GM12874 (cell line): ENCODE results near the gene WDR76.
A peak's percentile ranks its signal among the peaks of the same experiment; 100 is the strongest.

Source experiments
- TF ChIP-seq, protein P1 (sequence below): IDR thresholded peaks from 2 replicates; pipeline ENCODE4 v1.5.1; 2011; ENCODE audit warnings: low read depth, mild to moderate bottlenecking, control low read depth, low read length, moderate library complexity; ENCODE audit not compliant: insufficient read depth

The WDR76 gene

DNA sequence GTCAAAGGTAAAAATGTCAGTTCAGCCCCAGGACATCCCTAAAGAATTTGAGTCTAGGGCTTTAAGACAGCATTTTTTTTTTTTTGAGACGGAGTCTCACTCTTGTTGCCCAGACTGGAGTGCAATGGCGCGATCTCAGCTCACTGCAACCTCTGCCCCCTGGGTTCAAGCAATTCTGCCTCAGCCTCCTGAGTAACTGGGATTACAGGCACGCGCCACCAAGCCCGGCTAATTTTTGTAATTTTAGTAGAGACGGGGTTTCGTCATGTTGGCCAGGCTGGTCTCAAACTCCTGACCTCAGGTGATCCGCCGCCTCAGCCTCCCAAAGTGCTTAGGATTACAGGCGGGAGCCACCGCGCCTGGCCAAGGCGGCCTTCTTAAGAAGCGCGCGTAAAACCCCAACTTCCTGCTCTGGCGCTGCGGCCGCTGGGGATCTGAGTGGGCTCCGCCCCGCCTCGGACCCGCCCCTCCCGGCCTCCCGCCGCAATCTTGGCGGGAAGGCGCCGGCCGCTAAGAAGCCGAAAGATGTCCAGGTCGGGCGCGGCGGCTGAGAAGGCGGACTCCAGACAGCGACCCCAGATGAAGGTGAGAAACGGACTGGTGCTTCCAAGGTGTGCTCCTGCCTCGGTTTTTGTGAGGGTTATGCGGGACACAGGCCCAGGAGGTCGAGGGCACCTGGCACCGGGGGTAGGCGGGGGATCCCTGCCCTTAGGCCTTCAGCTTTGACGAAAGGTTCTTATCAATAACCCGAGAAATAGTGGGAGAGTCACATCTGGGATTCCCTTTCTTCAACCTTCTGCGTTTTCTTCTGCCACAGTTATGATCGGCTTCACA is at the start of gene WDR76:
Gene WDR76 (plus strand): TSS at position 495 of the 834 bp plus-strand sequence. CDS start 31 bp downstream, at position 526.
- TF ChIP-seq, protein P1, sequence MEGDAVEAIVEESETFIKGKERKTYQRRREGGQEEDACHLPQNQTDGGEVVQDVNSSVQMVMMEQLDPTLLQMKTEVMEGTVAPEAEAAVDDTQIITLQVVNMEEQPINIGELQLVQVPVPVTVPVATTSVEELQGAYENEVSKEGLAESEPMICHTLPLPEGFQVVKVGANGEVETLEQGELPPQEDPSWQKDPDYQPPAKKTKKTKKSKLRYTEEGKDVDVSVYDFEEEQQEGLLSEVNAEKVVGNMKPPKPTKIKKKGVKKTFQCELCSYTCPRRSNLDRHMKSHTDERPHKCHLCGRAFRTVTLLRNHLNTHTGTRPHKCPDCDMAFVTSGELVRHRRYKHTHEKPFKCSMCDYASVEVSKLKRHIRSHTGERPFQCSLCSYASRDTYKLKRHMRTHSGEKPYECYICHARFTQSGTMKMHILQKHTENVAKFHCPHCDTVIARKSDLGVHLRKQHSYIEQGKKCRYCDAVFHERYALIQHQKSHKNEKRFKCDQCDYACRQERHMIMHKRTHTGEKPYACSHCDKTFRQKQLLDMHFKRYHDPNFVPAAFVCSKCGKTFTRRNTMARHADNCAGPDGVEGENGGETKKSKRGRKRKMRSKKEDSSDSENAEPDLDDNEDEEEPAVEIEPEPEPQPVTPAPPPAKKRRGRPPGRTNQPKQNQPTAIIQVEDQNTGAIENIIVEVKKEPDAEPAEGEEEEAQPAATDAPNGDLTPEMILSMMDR, result no peak

DNA sequence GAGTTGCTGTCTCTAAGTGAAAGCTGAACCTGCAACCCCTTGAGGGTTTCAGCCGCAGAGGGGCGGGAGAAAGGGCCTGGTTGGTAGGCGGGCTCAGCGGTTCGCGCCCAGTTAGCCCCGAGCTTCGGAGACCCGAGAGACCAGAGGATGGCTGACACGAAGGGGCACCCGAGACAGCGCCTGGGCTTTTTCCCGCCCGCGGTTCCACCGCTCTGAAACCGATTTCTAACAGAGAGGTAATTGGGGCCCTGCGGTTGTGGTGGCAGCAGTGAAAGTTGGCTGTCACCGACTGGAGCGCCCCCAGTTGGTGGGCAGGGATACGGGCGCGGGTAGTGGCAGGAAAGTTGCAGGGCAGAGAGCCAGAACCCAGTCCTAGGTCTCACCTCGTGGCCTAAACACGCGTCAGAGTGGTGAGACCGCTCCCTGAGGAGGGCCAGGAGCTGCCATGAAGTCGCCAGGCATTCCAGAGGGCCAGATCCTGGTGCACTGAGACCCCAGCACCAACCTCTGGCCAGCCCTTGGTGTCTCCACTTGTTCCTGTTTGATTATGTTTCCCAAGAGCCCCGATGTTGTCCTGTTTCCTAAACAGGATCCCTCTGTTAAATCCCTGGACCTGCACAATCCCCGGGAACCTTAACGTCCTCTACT is 49.4 kb upstream of the WDR76 start:
- TF ChIP-seq, protein P1, result peak; percentile 92

DNA sequence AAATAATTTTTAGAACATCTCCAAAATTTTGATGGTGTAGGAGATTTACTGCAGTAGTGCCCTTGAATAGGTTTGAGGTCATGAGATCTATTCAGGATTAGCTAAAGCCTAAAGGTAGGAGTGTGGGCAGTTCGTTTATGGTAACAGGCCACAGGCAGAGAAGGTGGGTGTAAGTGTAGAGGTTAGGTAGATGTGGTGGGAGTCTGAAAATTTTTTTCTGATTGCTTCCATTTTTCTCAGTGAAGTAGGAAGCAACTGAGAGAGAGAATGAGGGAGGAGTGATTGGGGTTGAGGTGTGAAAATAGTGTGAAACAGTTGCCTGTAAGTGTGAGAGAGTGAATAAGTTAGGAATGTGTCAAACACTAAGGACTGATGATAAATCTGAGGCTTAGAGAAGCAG is 47.8 kb upstream of the WDR76 start:
- TF ChIP-seq, protein P1, result no peak

DNA sequence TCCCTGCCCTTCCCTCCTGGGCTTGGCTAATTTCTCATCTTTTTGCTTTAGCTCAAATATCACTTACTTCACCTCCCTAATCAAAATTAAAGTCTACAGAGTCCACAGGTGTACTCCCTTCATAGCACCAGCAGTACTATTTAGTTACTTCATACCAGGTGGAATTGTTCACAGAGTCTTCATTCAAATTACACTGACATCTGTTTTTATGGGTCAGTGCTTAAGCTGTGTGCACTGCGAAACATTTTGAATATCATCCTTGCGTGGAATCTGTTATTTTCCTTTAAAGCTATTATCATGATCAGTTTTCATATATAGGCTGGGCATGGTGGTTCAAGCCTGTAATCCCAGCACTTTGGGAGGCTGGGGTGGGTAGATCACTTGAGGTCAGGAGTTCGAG is 37.4 kb upstream of the WDR76 start:
- TF ChIP-seq, protein P1, result no peak

DNA sequence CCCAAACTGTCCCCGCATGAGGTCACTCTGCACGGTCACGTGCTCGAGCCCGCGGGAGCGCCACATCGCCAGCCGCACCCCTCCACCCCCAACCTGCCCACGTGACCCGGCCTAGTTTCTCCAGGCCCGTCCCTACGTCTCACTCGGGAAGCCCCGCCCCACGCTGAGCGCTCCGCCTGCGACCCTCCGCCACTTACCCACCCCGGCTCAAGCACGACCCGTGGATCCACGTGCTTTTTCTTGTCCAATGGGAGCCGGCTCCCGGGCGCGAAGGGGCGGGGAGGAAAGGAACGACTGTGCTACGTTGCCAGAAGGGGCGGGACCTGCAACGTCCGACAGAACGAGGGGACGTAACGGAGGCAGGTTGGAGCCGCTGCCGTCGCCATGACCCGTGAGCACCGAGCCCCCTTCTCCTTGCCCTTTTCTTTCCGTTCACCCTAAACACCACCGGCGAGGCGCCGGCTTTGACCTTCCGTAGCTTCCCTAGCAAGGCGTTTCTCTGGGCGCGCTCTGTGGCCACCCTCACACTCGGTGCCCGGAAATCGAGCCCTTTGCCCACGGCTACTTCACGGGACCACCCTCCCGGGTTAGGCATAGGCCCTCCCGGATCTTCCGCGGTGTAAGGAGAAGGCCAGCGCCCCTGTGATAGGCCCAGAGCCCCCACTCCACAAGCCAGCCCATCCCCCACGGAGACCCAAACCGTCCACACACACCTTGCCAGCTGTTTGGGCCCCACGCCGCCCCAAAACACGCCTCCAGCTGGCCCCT is 34.6 kb upstream of the WDR76 start, which contains the start of gene SERF2:
Gene SERF2 (plus strand): TSS at position 328 of the 768 bp plus-strand sequence. CDS start 57 bp downstream, at position 385.
- TF ChIP-seq, protein P1, result no peak

DNA sequence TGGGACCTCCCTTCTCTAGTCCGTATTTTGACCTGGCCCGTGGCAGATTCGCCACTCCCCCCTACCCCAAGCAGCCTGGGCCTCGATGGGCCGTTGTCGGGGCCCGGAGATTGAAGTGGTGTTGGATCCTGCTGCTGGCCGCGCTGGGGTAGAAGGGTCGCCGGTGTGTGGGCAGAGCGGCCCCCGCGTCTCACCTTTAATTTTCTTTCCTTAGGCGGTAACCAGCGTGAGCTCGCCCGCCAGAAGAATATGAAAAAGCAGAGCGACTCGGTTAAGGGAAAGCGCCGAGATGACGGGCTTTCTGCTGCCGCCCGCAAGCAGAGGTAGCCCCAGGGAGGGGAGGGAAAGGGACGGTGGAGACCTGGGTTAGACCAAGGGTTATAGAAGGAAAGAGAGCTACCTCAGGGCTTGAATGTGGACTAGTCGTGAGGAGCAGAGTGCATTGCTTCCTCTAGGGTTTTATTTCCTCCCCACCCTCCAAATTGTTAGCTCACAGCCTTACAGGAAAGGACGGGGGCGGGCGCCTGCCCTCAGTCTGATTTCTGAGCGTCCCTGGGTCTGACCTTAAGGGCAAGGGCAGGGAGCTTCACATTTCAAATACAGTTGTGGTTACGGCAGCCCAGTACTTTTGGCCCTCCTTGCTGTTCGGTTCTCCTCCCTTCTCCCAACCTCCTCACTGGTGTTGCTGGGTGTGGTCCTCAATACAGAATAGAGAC is 33.9 kb upstream of the WDR76 start:
- TF ChIP-seq, protein P1, result no peak
